ENCODE results near the gene BID. TPM values are rescaled to one million over a fixed set of nuclear protein-coding genes. Genes with fewer than 3 reads are reported as not detected.

Gene BID
- total and polyA plus RNA-seq, 2 of the 8 experiments (the other 6 are each of a cell fraction or from before 2014, with no cell fraction given): 39.3 to 114 TPM

GRCh38 chr22:17761138-17761488, 13.2 kb downstream of the BID start:
- no peak overlapping the region for H3K14ac ChIP-seq (ENCODE audit: insufficient read length)
- CTCF ChIA-PET (ENCODE audit: partially characterized antibody): interaction anchor here (1.0 to 1.8 kb wide), 2 partner anchors 9 to 12 kb away, joined by 3 read pairs; no protein-coding TSS in a partner anchor
- TF ChIP-seq CTCF (IDR thresholded peaks at IDR 0.05; ENCODE audit: control extremely low read depth in 1 of 3, insufficient read depth in 1 of 3, low read depth in 1 of 3, low read length in 3 of 3) (no peak), CHD2 (IDR thresholded peaks at IDR 0.05; ENCODE audit: low read length) (no peak), BCL11A (IDR thresholded peaks at IDR 0.05; ENCODE audit: low read depth in 2 of 2, low read length in 2 of 2) (no peak), SRF (IDR thresholded peaks at IDR 0.05; ENCODE audit: low read depth, low read length) (no peak), ATF2 (IDR thresholded peaks at IDR 0.05; ENCODE audit: low read length) (no peak), GTF2F1 (IDR thresholded peaks at IDR 0.05; ENCODE audit: borderline replicate concordance, low read depth, low read length) (no peak), RBBP5 (IDR thresholded peaks at IDR 0.05; ENCODE audit: borderline replicate concordance, low read depth, low read length) (no peak), TBP (IDR thresholded peaks at IDR 0.05; ENCODE audit: low read depth, low read length) (no peak), ATF3 (IDR thresholded peaks at IDR 0.05; ENCODE audit: insufficient read depth, low read depth, low read length) (no peak)

More at GRCh38 chr22:17761138-17761488, 13.2 kb downstream of the BID start:
- H2AK5ac ChIP-seq (ENCODE audit: low read depth, low read length): no peak overlapping the region
- no peak overlapping the region for H3K4me2 ChIP-seq (ENCODE audit: insufficient read depth in 1 of 2, low read depth in 2 of 2, low read length in 2 of 2)
- no peak overlapping the region for H3K4ac ChIP-seq (replicated peaks; ENCODE audit: insufficient read length, low read depth, low read length)
- no peaks in the 10 kb centered on the region for H3K23me2 ChIP-seq (ENCODE audit: low read depth, low read length)
- no peak overlapping the region for H2BK15ac ChIP-seq (ENCODE audit: low read length)
- FAIRE-seq: no peak
- H3K4me1 ChIP-seq (replicated peaks in 1 of 4; ENCODE audit: control insufficient read depth in 3 of 4, insufficient read depth in 4 of 4, low read length in 3 of 4): peaks cover 0 to 6% (median 0%) of the 10 kb centered on the region in 4 experiments; a peak in 1 of 7 replicates
- POLR2A ChIA-PET (ENCODE audit: partially characterized antibody): no interaction called here
- no peak overlapping the region for H3K23ac ChIP-seq (ENCODE audit: insufficient read length)
- no peak overlapping the region for H3K18ac ChIP-seq (ENCODE audit: extremely low read depth, low read length)
- H4K20me1 ChIP-seq (replicated peaks in 1 of 2; ENCODE audit: control insufficient read depth in 1 of 2, insufficient read depth in 2 of 2, low read length in 2 of 2): no peaks in the 10 kb centered on the region
- H4K5ac ChIP-seq (ENCODE audit: insufficient read length, low read depth, low read length): no peak overlapping the region
- no peak overlapping the region for H3K4me3 ChIP-seq (ENCODE audit: extremely low read depth in 1 of 4, insufficient read depth in 2 of 4, low read depth in 3 of 4, low read length in 4 of 4)
- no peak overlapping the region for H2BK5ac ChIP-seq (ENCODE audit: low read depth, low read length)
- H2AFZ ChIP-seq (ENCODE audit: low read length): no peak overlapping the region
- H4K8ac ChIP-seq (ENCODE audit: extremely low read depth, insufficient read depth, low read length): no peak overlapping the region
- no peak overlapping the region for H4K91ac ChIP-seq (replicated peaks; ENCODE audit: insufficient read length, low read length)
- H2BK20ac ChIP-seq (ENCODE audit: low read length): no peak overlapping the region
- no peak overlapping the region for H3K56ac ChIP-seq (replicated peaks; ENCODE audit: insufficient read length, low read depth, low read length)
- WGBS, 2 experiments (ENCODE audit: extremely low coverage in 1 of 2, insufficient coverage in 1 of 2, insufficient read length in 1 of 2, insufficient replicate concordance in 2 of 2, low coverage in 1 of 2, low lambda C conversion rate in 2 of 2, missing lambda C conversion rate in 1 of 2): 92% methylated on average over 2 of the region's 4 CpGs; no CpG with 5 or more reads in 1 of the 2 experiments
- no peak overlapping the region for H3K27ac ChIP-seq (ENCODE audit: low read depth, low read length)
- H3K79me1 ChIP-seq (ENCODE audit: low read depth, low read length): peaks cover 5% of the 10 kb centered on the region
- peaks cover 0 to 22% of the 10 kb centered on the region in 2 experiments; a peak in 2 of 4 replicates for H3K79me2 ChIP-seq (ENCODE audit: control insufficient read depth in 1 of 2, insufficient read depth in 2 of 2, low read length in 2 of 2)
- no peaks in the 10 kb centered on the region for H3K27me3 ChIP-seq (replicated peaks in 1 of 4; ENCODE audit: control insufficient read depth in 3 of 4, extremely low read depth in 1 of 4, insufficient read depth in 3 of 4, low read length in 3 of 4)
- H3K9me3 ChIP-seq (ENCODE audit: insufficient read depth in 2 of 2, low read depth in 1 of 2, low read length in 1 of 2): no peaks in the 10 kb centered on the region
- H3K9ac ChIP-seq (replicated peaks in 1 of 4; ENCODE audit: extremely low read depth in 1 of 4, low read depth in 3 of 4, low read length in 3 of 4): no peak overlapping the region
- no peak for DNase-seq (ENCODE audit: low read depth in 1 of 2, low spot score in 2 of 2)
- no peaks in the 10 kb centered on the region for H3K36me3 ChIP-seq (ENCODE audit: control insufficient read depth in 2 of 4, insufficient read depth in 4 of 4, low read length in 3 of 4)
- no peak overlapping the region for H2BK12ac ChIP-seq (ENCODE audit: low read depth, low read length)
- H2BK120ac ChIP-seq (replicated peaks; ENCODE audit: low read depth, low read length): no peak overlapping the region
